ENCODE measurements around the gene HTT-AS. TPM values are rescaled to one million over a fixed set of nuclear protein-coding genes. Genes with fewer than 3 reads are reported as not detected.

Gene HTT-AS
- total RNA-seq, 1 donor from 2014 or later: not detected

GRCh38 chr4:3039706-3040366 is 34.5 kb downstream of the HTT-AS start:
- peaks cover 11% of the 10 kb centered on the region for H3K4me1 Mint-ChIP-seq (ENCODE audit: low read depth)
- no peak for TF ChIP-seq CTCF (IDR thresholded peaks at IDR 0.05)
- peaks cover 11% of the 10 kb centered on the region for H3K27me3 Mint-ChIP-seq (ENCODE audit: low read depth)
- H3K4me3 Mint-ChIP-seq (ENCODE audit: unreplicated experiment): no peak overlapping the region
- no peak overlapping the region for H3K27ac Mint-ChIP-seq (ENCODE audit: unreplicated experiment)
- no peak for DNase-seq (ENCODE audit: low spot score)
- H3K36me3 Mint-ChIP-seq (ENCODE audit: low read depth): peaks cover 2% of the 10 kb centered on the region
- H3K9me3 Mint-ChIP-seq (ENCODE audit: low read depth): no peaks in the 10 kb centered on the region

- Mint-ChIP-seq H3K9me3 (ENCODE audit: low read depth) (no peaks in the 10 kb centered on the region), H3K27ac (ENCODE audit: unreplicated experiment) (no peak overlapping the region), H3K4me1 (ENCODE audit: low read depth) (peaks cover 11% of the 10 kb centered on the region), H3K36me3 (ENCODE audit: low read depth) (peaks cover 2% of the 10 kb centered on the region), H3K27me3 (ENCODE audit: low read depth) (peaks cover 7% of the 10 kb centered on the region), H3K4me3 (ENCODE audit: unreplicated experiment) (no peak overlapping the region)
- no peak for DNase-seq (ENCODE audit: low spot score)
- no peak for TF ChIP-seq CTCF (IDR thresholded peaks at IDR 0.05)
Observed at GRCh38 chr4:3037957-3038461, 36.3 kb downstream of the HTT-AS start.

GRCh38 chr4:3036131-3036952 is 38.0 kb downstream of the HTT-AS start:
- Mint-ChIP-seq H3K27me3 (ENCODE audit: low read depth) (peaks cover 2% of the 10 kb centered on the region), H3K27ac (ENCODE audit: unreplicated experiment) (no peak overlapping the region), H3K9me3 (ENCODE audit: low read depth) (no peaks in the 10 kb centered on the region), H3K4me3 (ENCODE audit: unreplicated experiment) (no peak overlapping the region), H3K36me3 (ENCODE audit: low read depth) (peaks cover 2% of the 10 kb centered on the region), H3K4me1 (ENCODE audit: low read depth) (peaks cover 11% of the 10 kb centered on the region)
- TF ChIP-seq CTCF (IDR thresholded peaks at IDR 0.05): no peak
- no peak for DNase-seq (ENCODE audit: low spot score)

GRCh38 chr4:3035674-3036073 is 38.7 kb downstream of the HTT-AS start:
- Mint-ChIP-seq H3K36me3 (ENCODE audit: low read depth) (peaks cover 2% of the 10 kb centered on the region), H3K4me3 (ENCODE audit: unreplicated experiment) (no peak overlapping the region), H3K27ac (ENCODE audit: unreplicated experiment) (no peak overlapping the region), H3K4me1 (ENCODE audit: low read depth) (peaks cover 11% of the 10 kb centered on the region), H3K9me3 (ENCODE audit: low read depth) (no peaks in the 10 kb centered on the region), H3K27me3 (ENCODE audit: low read depth) (peaks cover 2% of the 10 kb centered on the region)
- DNase-seq (ENCODE audit: low spot score): no peak
- TF ChIP-seq CTCF (IDR thresholded peaks at IDR 0.05): no peak

GRCh38 chr4:3035249-3035648 is 39.1 kb downstream of the HTT-AS start:
- Mint-ChIP-seq H3K27me3 (ENCODE audit: low read depth) (peaks cover 2% of the 10 kb centered on the region), H3K4me1 (ENCODE audit: low read depth) (peaks cover 11% of the 10 kb centered on the region), H3K36me3 (ENCODE audit: low read depth) (peaks cover 2% of the 10 kb centered on the region)

More at GRCh38 chr4:3035249-3035648, 39.1 kb downstream of the HTT-AS start:
- no peak for TF ChIP-seq CTCF (IDR thresholded peaks at IDR 0.05)
- Mint-ChIP-seq H3K4me3 (ENCODE audit: unreplicated experiment) (no peak overlapping the region), H3K9me3 (ENCODE audit: low read depth) (no peaks in the 10 kb centered on the region), H3K27ac (ENCODE audit: unreplicated experiment) (no peak overlapping the region)
- DNase-seq (ENCODE audit: low spot score): no peak

All from chondrocyte (in vitro differentiated cells).